NCI-H1436 treated with DMSO at 0.1 percent for 48 hours (cell line): ENCODE measurements around the gene PLXNA1.

ENCODE experiments used
- DNase-seq: peaks from one replicate; lab custom pipeline; 2025; lab: John Stamatoyannopoulos, UW

The PLXNA1 gene

DNA sequence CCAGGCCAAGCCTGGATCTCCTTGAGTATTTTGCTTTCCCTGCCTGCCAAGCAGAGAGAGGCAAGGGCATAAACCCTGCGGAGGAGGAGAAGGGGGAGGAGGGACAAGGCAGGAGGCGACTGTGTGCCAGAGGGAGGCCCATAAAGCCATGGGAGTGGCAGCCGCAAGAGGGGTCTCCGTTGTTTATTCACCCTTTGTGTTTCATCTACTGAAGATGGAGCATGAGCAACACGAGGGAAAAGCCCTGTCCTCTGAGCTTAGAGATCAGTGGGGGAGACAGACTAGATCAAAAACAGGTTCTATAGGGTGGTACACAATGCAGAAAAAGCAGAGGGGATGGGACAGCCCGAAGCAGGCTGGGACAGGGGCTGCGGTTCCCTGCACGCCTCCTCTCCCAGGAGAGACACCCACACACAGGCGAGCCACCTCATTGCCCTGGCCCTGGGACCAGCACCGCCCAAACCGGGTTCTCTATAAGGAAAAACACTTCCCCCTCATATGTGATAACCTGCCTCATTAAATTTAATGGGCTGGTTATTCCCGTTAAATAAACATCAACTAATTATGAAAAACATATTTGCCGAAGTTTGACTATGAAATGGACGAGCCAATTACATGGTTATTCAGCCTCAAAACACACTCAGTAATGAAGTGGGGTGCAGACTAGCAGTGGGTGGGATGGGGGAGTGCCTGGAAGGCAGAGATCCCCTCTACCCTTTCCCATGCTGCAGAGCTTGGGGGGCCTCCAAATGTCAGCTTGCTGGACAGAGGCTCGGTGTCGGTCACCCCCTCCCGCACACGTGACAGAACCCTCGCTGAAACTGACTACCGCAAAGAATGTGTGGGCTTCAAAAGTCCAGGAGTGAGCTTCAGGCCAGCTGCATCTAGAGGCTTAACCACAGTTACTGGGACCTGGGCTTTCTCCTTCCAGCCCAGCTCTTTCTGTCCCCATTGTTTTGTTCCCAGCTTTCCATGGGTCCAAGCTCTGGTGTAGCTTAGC is 14.2 kb upstream of the PLXNA1 start:
- DNase-seq: no peak

DNA sequence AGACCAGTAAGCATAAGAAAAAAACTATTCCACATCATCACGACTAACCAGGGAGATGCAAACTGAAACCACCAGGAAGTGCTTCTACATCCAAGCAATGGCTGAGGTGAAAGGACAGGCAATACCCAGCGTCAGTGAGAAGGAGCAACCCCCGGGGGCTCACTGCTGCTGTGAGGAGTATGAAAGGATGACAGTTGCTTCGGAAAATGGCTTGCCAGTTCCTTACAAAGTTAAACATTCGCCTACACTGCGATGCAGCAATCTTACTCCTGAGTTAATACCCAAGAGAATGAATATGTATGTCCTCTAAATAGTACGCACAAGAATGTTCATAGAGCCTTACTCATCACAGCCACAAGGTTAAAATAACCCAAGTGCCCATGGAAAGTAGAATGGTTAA is 13.3 kb upstream of the PLXNA1 start:
- DNase-seq: no peak

DNA sequence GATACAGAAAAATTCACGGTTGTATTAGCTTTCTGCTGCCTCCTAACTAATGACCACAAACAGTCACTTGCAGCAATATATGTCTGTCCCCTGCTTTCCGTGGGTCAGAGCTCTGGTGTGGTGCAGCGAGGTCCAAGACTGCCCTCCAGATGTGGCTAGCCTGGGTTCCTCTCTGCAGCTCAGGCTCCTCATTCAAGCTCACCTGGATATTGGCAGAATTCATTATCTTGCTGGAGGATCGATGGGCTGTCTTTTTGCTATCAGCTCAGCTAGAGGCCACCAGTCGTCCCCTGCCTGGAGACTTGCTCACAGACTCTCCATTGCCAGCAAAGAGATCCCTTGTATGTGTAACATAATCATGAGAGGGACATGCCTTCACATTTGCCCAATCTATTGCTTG is 12.8 kb upstream of the PLXNA1 start:
- no peak for DNase-seq

DNA sequence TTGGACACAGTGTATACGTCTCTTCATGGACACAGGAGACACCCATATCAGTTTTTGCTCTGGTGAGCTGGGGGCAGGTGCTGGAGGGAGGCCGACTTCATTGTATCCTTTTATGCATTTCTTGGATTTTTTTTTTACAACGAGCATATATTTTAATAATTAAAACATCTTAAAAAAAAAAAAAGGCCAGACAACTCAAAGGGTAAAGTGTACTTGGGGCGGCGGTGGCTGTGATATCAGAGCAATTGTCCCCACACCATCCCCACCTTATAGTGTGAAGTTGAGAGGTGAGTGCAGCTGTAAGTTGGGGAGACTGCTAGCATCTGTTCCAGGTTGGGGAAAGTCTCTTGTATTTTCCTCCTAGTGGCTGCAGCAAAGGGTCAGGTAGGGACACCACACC is 12.0 kb upstream of the PLXNA1 start:
- DNase-seq: no peak

DNA sequence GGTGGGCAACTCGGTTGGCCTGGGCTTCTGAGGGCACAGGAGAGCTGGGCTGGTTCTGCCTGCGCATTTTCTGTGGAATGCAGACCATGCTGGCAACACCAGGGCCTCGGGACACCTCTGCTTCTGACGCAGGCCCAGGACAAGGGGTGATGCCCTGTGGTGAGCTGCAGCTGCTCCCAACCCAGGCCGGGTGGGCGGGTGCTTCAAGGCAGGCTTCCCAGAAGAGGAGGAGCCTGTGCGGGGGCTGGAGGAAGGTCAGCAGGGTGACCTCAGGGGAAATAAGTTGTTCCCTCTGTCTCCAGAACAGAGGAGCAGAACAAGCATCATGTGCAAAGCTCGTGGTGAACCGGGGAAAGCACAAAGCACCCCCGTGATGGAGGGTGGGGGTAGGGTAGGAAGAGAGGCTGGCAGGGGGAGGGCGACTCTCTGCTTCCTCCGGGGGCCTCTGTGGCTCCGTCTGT is 11.0 kb upstream of the PLXNA1 start:
- DNase-seq: no peak

DNA sequence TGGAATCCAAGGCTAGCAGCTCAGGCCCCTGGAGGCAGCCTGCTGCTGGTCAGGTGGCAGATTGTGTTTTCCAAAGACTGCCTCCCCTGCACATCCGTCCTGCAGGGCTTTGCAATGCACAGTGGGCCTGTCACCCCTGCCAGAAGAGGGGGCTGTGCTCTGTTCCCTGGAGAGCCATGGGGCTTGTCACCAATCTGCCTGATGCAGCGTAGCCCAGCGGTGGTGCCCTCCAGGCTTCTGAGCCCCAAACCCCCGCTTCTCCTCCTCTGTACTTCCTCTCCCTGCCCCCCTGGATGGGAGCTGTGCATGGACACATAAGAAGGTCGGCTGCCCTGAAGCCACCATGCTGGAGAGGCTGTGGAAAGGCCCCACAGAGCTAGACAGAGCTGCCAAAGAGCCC is 10.0 kb upstream of the PLXNA1 start:
- DNase-seq: no peak

DNA sequence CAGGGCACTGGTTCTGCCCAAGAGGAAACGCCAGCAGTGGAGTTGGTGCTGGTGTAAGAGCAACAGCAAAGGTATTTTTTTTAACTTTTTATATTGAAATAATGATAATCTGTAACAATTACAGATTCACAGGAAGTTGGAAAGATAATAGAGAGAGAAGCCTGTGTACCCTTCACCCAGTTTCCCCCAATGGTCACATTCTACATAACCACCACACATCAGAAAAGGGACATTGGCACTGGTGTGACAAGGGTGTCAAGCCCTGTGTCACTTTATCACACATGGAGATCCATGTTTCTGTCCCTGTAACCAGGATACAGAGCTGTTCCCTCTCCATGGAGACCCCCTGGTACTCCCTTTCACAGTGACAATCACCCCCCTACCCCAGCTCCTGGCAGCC is 9.1 kb upstream of the PLXNA1 start:
- no peak for DNase-seq

DNA sequence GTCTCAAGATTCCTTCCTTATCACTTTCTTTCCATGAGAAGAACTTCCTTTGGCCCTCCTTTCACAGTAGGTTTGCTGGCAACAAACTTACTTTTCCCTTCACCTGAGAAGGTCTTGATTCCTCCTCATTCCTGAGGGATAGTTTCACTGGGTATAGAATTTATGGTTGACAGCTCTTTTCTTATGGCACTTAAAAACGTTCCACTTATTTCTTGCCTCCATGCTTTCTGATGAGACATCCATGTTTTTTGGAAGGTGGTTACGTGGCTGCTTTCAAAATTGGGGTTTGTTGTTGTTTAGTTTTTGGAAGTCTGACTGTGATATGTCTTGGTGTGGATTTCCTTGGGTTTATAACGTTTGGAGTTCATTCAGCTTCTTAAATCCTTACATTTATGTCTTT is 8.2 kb upstream of the PLXNA1 start:
- no peak for DNase-seq

DNA sequence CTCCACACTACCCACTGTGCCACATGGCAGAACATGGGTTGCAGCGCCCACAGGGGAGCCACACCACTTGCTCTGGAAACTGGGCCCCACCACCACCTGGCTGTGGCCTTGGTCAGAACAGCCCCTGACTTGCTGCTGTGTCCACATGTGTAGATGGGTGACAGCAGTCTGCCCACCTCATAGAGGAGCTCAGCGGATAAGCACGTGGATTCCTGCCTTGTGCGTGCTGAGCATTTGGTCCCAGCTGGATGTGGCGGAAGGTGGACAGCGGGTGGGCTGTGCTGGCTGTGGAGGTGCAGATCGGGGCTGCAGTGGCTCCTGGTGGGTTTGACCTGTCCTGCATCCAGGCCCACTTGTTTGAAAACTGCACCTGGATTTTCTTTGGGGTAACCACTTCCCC is 6.0 kb upstream of the PLXNA1 start:
- DNase-seq: no peak

DNA sequence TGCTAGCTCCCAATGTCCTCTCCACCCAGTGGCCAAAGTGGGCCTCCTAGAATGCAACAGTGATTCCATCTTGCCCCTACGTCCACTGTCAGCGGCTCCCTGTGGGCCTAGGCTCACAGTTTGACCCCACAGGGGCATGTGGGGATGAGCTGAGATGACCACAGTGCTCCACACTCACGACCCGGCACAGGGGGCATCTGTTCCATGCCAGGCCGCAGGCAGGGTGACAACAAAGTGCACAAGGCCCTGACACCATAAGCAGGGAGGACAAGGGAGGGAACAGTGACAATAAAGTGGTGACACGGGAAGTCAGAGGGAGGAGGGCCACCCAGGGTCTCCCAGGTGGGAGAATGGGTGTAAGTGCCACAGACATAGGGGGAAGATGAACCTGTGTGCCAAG is 5.1 kb upstream of the PLXNA1 start:
- no peak for DNase-seq

DNA sequence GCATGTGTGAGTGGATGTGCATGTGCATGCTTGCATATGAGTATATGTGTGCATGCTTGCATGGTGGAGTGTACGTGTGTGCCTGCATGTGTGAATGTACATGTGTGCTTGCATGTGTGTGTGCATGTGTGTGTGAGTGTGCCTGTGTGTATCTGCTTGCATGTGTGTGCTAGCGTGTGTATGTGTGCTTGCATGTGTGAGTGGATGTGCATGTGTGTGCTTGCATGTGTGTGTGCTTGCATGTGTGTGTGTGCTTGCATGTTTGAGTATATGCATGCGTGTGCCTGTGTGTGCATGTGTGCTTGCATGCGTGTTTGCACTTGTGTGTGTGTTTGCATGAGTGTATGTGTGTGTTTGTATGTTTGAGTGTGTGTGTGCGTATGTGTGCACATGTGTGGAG is 4.6 kb upstream of the PLXNA1 start:
- DNase-seq: no peak

DNA sequence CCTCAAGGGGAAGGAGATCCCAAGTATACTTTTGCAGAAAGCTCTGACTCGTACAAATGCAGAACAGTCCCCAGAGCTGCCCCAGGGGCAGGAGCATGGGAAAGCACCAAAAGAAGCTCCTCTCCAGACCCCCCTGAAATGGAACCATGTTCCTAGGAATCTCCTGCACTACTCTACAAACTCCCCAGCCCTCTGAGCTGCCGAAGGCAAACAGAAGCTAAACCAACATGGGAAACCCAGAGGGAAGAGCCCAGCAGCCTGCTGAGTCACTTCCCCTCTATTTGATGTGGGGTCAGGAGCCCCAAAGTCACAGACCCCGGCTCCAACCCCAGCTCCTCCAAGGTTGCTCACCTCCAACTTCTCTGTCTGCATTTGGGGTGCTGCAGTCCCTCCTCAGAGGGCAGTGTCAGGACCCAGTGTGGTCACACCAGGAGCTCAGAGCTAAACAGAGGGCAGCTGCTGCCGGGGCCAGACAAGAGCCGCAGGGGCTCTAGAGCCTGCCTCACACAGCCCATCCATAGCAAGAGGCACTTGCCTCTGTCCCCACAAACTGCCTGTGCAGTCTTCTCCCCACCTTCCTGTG is 3.8 kb upstream of the PLXNA1 start:
- no peak for DNase-seq

DNA sequence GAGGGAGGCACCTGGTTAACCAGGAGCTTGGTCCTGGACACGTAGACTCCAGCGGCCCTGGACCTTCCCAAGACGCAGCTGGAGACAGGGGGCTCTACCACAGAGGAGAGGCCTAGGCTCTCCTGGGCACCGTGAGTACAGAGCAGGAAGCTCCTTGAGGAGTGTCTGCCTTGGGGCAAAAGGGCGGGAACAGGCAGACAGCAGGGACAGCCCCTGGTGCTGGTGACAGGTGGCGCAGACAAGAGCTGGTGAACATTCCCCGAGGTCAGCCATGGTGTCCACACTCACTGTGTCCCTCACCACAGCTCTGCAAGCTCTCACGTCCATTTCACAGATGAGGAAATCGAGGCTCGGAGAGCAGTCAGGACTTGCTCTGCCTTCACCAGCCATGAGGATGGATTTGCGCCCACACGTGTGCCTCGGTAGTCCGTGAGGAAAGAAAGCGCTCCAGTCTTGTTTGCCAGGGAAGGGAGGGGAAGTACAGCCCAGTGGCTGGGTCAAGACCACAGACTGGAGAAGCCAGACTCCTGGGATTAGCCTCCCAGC is 2.6 kb upstream of the PLXNA1 start:
- no peak for DNase-seq

DNA sequence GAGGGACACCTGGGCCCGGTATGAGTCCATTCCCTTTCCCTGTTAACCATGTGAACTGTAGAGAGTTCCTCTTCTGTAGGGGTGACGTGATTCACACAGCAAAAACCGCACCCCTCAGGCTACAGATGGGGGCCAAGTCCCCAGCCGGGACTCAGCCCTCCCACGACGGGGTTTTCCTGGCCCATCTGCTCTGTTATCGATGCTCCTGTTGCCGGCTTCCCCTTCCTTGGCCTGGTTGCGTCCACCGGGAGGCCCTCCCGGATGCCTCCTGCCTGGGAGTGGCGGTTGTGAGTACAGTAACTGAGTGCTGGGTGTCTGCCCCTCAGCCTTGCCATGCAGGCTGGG is 817 bp upstream of the PLXNA1 start:
- DNase-seq: no peak

DNA sequence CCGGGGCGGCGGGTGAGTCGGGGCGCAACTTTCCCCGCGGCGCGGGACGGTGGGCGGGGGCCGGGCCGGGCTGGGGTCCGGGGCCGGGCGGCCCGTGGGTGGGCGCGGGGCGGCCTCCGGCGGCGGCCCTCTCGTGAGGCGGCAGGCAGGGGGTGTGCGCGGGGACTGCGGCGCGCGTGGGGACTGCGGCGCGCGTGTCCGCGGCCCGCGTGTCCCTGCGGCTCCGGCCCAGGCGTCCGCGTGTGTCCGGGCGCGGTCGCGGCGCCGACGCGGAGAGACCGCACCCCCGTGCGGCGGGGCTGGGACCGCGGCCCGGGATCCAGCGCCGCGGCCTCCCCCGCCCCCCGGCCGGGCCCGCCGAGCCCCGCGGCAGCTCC is 349 bp downstream of the PLXNA1 start:
- no peak for DNase-seq

DNA sequence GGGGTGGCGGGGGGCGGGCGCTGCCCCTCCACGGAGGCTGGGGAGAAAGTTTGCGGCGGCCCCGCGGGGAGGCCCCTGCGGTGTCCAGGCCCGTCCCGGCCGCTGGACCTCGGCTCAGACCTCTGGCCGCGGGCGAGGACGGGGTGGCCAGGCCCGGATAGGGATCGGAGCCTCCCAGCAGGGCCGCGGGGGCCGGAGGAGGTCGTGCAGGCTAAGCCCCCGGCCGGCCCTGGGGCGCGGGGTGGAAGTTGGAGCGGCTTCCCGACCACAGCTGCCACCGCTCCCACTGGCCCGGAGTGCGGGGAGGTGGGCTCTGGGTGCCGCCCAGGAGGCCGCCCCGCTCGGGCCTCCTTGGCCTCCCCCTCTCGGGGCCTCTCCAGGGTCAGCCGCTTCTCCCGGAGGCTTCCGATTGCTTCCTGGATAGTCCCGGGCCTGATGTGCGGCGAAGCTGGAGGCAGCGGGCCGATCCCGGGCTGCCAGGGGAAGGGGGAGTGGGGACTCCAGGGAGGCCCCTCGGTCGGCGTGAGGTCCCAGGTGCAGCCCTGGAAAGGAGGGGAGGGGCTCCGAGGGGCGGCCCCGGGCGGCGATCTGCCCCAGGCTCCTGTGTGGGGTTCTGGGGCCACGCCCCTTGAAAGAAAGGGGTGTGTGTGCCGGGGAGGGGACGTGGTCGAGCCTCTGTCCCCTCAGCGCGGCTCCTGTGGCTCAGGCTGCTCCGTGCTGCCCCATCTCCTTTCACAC is 907 bp downstream of the PLXNA1 start:
- DNase-seq: no peak

DNA sequence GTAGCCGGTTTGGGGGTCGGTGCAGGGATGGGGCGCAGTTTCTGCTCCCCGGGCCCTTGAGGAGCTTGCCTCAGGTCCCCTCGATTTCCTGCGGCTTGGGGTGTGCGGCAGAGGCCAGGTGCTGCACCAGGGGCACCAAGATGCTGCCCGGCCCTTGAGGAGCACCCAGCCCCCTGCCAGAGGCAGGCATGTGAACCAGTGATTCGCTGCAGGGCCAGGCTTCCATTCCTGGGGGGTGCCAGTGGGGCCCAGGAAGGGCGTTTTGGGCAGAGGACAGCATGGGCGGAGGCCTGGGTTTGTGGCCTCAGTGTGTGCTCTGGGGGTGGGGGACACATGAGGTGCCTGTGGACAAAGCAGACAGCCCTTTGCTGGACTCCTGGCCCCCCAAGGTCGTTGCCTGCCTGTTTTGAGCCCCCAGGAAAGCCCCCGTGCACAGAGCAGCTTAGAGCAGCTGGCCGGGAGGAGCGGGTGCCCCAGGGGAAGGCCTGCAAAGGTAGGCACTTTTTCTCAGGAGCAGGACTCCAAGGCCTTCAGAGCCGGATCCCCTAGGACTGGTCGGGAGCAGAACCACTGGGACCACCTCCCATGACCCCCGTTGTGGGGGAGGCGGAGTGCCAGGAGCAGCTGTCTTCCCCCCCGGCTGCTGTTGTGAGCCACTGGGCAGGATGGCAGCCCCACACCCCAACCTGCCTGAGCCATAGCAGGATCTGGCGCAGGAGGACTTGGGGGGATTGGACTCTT is 1.6 kb downstream of the PLXNA1 start:
- DNase-seq: no peak

DNA sequence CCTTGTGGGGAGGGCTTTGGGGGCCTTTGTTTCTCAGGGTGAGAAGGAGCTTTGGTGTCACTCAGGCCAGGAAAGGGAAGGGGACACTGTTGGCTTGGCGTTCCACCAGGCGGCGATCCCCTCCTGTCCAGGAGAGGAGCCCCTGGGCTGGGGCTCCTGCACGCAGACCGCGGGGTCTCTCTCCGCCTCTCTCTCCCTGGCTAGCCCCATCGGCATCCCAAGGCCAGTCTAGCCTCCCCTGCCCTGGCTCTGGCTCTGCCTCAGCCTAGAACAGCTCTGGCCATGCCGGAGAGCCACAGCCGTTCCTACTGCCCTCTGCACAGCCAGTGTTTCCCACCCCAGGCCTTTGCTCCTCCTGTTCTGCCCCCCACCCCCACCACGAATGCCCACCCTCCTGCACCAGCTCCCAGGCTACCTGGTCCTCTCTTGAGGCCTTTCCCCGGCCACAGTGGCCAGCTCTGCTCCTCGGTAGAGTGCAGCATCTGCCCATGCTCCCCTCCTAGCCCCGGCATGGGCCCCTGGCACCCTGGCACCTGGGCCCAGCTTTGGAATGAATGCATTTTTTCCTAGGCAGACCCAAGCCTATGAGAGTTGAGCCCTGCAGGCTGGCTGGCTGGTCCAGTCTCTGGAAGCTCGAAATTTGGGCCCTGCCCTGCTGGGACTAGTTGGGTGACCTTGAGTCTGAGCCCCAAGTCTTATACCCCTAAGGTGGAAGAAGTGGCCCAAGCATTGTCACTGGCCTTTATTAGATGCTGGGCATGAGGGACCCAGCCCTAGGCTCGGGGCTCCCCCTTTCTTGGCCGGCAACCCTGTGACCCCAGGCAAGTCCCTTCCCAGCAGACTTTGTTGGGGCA is 2.4 kb downstream of the PLXNA1 start:
- DNase-seq: no peak

DNA sequence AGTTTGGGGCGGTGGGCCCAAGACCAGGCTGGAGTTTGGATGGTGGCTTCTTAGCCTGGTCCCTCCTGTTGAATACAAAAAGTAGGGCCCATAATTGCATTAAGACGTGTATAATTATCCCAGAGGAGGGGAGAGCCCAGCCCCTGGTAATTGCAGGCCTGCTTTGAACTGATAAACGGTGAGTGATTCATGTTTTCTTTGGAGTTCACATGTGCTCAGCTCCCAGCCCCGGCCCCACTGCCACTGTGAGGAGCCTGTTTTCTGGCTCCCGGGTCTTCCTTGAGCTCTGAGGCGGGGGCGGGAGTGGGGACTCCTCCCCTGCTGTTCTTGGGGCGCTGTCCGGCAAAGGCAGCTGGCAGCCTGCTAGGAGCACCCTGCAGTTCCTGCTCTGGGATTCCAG is 3.1 kb downstream of the PLXNA1 start:
- DNase-seq: peak; percentile 33

DNA sequence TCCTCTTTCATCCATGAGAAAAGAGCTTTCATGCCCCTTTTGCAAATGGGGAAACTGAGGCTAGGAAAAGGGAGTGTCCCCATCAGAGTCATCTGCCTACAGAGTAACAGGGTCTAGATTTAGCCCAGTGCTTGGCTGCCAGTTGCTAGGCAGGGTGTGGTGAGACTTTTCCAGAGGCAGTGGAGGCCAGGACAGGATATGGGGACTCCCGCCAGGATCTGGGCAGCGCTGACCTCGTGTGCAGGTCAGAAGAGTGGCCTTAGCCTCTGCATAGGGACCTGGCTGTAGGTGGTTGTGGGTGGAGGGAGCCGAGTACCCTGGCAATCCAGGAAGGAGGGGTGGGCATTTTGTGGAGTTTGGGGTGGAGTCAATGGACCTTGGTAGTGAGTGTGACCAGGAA is 4.2 kb downstream of the PLXNA1 start:
- no peak for DNase-seq

DNA sequence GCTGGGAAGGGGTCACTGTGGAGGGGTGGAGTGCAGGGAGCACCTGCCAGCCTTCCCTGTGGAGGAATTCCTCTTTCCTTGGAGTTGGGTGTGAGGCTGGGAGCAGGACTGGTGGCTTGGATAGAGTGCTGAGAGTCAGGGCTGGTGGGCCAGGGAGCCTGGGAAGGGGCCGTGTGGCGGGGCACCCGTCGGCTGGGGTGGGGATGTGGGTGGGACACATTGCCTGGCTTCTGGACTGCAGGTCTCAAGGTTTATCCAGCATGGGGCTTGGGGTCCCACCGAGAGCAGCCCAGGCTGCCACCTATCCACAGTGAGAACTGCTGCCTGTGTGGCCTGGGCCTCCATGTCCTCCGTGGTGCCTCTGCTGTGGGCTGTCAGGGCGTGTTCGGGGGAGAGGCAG is 4.7 kb downstream of the PLXNA1 start:
- no peak for DNase-seq
